Fibroblast of lung (primary cell): Measurements from ENCODE around the gene LYG2.

Experiments used
- EZH2 ChIP-seq: IDR thresholded peaks from 2 replicates; pipeline ENCODE4 v1.5.1; 2012; ENCODE audit warnings: low read length, control low read depth, mild to moderate bottlenecking; ENCODE audit errors: missing control alignments
- TF ChIP-seq, protein P1 (sequence below), 2 donors: IDR thresholded peaks in 1 of 2; conservative IDR thresholded peaks in 1 of 2; 1 replicate in 1 of 2; 2 replicates in 1 of 2; pipeline ENCODE4 v1.5.1; 2011 to 2012; ENCODE audit warnings: low read length in 2 of 2, control low read depth in 1 of 2, inconsistent platforms in 1 of 2, low read depth in 1 of 2, mild to moderate bottlenecking in 1 of 2

GRCh38 chr2:99217929-99218501, 37.5 kb downstream of the LYG2 start:
- TF ChIP-seq, protein P1, sequence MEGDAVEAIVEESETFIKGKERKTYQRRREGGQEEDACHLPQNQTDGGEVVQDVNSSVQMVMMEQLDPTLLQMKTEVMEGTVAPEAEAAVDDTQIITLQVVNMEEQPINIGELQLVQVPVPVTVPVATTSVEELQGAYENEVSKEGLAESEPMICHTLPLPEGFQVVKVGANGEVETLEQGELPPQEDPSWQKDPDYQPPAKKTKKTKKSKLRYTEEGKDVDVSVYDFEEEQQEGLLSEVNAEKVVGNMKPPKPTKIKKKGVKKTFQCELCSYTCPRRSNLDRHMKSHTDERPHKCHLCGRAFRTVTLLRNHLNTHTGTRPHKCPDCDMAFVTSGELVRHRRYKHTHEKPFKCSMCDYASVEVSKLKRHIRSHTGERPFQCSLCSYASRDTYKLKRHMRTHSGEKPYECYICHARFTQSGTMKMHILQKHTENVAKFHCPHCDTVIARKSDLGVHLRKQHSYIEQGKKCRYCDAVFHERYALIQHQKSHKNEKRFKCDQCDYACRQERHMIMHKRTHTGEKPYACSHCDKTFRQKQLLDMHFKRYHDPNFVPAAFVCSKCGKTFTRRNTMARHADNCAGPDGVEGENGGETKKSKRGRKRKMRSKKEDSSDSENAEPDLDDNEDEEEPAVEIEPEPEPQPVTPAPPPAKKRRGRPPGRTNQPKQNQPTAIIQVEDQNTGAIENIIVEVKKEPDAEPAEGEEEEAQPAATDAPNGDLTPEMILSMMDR (conservative IDR thresholded peaks at IDR 0.05 in 1 of 2, IDR thresholded peaks at IDR 0.05 in 1 of 2; ENCODE audit: low read depth in 1 of 2, low read length in 2 of 2), result no peak
- TF ChIP-seq EZH2, result no peak
